Loucy (cell line): Measurements from ENCODE around the gene MPDU1.

Source experiments
- EZH2phosphoT487 ChIP-seq: fragments of 200-600 bp; IDR thresholded peaks from 2 replicates; pipeline ENCODE4 v1.6.1; 2018; ENCODE audit warnings: antibody characterized with exemption, mild to moderate bottlenecking, moderate library complexity, borderline replicate concordance
- TF ChIP-seq, protein P1 (sequence below): fragments of 200-600 bp; sonication (generic); conservative IDR thresholded peaks from 2 replicates; pipeline ENCODE4 v1.5.1; 2014; ENCODE audit warnings: mild to moderate bottlenecking, antibody characterized with exemption, low read length

DNA sequence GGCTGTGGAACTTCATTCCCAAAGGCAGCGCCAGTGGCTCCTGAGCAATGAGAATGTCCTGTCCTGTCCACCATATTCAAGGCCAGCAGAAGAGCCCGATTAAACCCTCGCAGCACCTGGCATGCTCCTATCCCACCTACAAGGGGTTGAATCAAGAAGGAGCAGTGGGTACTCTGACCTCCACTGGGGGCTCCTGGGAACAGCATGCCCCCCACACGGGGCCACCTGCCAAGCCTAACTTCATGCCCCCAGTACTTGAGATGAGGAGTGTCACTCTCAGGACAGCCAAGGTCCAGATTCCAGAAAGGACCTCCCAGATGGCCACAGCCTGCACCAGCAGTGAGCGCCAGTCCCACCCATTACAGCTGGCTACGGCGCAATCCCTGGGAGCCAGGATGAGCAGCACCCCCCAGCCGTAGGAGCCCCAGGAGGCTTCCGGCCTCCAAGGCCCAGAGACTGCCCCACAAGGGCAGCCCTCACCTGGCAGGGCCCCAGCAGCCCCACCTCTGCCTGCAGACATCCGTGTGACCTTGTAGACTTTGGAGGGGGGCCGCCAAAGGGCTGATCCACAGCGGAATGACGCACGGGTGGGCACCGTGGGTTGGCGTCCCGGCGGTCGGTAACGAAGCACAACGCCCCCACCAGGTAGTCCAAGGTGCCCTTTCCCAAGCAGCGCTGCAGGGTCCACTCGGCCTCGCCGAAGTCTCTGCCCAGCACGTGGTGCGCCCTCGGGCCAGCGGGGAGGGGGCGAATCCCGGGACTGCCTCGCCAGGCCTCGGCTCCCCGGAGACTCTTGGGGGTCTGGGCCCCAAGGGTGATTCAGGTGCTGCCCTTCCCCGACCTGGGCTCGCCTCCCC is 1.0 kb upstream of the MPDU1 start:
- TF ChIP-seq, protein P1, sequence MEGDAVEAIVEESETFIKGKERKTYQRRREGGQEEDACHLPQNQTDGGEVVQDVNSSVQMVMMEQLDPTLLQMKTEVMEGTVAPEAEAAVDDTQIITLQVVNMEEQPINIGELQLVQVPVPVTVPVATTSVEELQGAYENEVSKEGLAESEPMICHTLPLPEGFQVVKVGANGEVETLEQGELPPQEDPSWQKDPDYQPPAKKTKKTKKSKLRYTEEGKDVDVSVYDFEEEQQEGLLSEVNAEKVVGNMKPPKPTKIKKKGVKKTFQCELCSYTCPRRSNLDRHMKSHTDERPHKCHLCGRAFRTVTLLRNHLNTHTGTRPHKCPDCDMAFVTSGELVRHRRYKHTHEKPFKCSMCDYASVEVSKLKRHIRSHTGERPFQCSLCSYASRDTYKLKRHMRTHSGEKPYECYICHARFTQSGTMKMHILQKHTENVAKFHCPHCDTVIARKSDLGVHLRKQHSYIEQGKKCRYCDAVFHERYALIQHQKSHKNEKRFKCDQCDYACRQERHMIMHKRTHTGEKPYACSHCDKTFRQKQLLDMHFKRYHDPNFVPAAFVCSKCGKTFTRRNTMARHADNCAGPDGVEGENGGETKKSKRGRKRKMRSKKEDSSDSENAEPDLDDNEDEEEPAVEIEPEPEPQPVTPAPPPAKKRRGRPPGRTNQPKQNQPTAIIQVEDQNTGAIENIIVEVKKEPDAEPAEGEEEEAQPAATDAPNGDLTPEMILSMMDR = no peak
- no peak for TF ChIP-seq EZH2phosphoT487
